Testis (tissue), 3 donors: ENCODE measurements around the gene DACT2. TPM values are rescaled to one million over a fixed set of nuclear protein-coding genes. Genes with fewer than 3 reads are reported as not detected.

ENCODE experiments used
- DNase-seq: peaks from one replicate; pipeline ENCODE4 v3.0.0-alpha.2; 2019
- H3K27ac ChIP-seq, 2 donors: fragments of 200-600 bp; sonication (generic); one replicate each; pipeline ENCODE4 v1.5.1; 2019
- H3K27me3 ChIP-seq: fragments of 200-600 bp; sonication (generic); one replicate; pipeline ENCODE4 v1.5.1; 2019
- H3K36me3 ChIP-seq: fragments of 200-600 bp; sonication (generic); one replicate; pipeline ENCODE4 v1.5.1; 2017; ENCODE audit warnings: low read depth; ENCODE audit errors: missing control alignments
- H3K4me1 ChIP-seq: fragments of 200-600 bp; sonication (generic); one replicate; pipeline ENCODE4 v1.5.1; 2019
- H3K4me3 ChIP-seq, 2 donors: fragments of 200-600 bp; sonication (generic); one replicate each; pipeline ENCODE4 v1.5.1; 2017 to 2019
- H3K9me3 ChIP-seq: fragments of 200-600 bp; sonication (generic); one replicate; pipeline ENCODE4 v1.5.1; 2017
- CTCF ChIP-seq, 3 experiments: fragments of 450-650 bp in 2 of 3; fragments of 200-600 bp in 1 of 3; sonication (generic) in 1 of 3; IDR thresholded peaks; one replicate each; pipeline ENCODE4 v1.5.1; 2016 to 2019; ENCODE audit warnings: antibody characterized with exemption in 3 of 3, mild to moderate bottlenecking in 2 of 3, moderate library complexity in 1 of 3
- POLR2A ChIP-seq: fragments of 450-650 bp; IDR thresholded peaks from one replicate; pipeline ENCODE4 v1.6.1; 2017; ENCODE audit warnings: antibody characterized with exemption, mild to moderate bottlenecking, moderate library complexity
- WGBS, 2 donors: methylation state at CpG; one replicate each; pipeline ENCODE4 v1.1.5; 2018; 5-methylcytosine and 5-hydroxymethylcytosine counted together
- intact Hi-C: fragments of 100-400 bp; cut with DNase I; formaldehyde crosslinking; loops from one replicate; pipeline ENCODE4 v1.15.1; 2023; ENCODE audit warnings: low total_unique reads
- polyA plus RNA-seq: library from polyadenylated mRNA; stranded (reverse); fragments of 350-450 nt; fragmentation: Illumina TruSeq; extraction: RNeasy Lipid Tissue Mini Kit (QIAGEN cat#74804); gene quantifications from one replicate; pipeline ENCODE4 v1.2.3, GENCODE V29; 2014; ENCODE audit warnings: low read depth, low replicate concordance; ENCODE audit not compliant: insufficient read depth
- total RNA-seq, 2 donors: library from RNA; depleted of rRNA; stranded (reverse); fragments of >200 nt; gene quantifications; one replicate each; pipeline ENCODE4 v1.2.3, GENCODE V29; 2016

Gene DACT2
- total and polyA plus RNA-seq, 3 donors from 2014 or later, result 1.8 to 20.8 (median 2.0) TPM

- no peaks in the 10 kb centered on the region for H3K36me3 ChIP-seq
- 91 to 96% methylated on average over 9 of the region's 9 CpGs for WGBS, 2 donors
- no peak overlapping the region for H3K4me3 ChIP-seq
- no peaks in the 10 kb centered on the region for H3K27me3 ChIP-seq
- no peaks in the 10 kb centered on the region for H3K4me1 ChIP-seq
- no peaks in the 10 kb centered on the region for H3K9me3 ChIP-seq
- no peak for DNase-seq
- no peak for TF ChIP-seq CTCF (IDR thresholded peaks at IDR 0.05)
- no peak for TF ChIP-seq POLR2A
- intact Hi-C loops, result no loop called here
- no peak overlapping the region for H3K27ac ChIP-seq
Measured at GRCh38 chr6:168366473-168366872, 46.9 kb upstream of the DACT2 start.

GRCh38 chr6:168365422-168366165 lies 46.0 kb upstream of the DACT2 start:
- DNase-seq, result no peak
- Histone ChIP-seq H3K36me3 (no peaks in the 10 kb centered on the region), H3K9me3 (no peaks in the 10 kb centered on the region), H3K27ac (no peak overlapping the region), H3K4me1 (no peaks in the 10 kb centered on the region), H3K27me3 (no peaks in the 10 kb centered on the region), H3K4me3 (no peak overlapping the region)
- WGBS, 2 donors, result 89 to 93% methylated on average over 21 to 24 of the region's 24 CpGs
- intact Hi-C loops, result no loop called here
- TF ChIP-seq CTCF (IDR thresholded peaks at IDR 0.05), result no peak
- TF ChIP-seq POLR2A, result no peak

GRCh38 chr6:168364793-168365421 lies 45.3 kb upstream of the DACT2 start:
- no peaks in the 10 kb centered on the region for H3K27me3 ChIP-seq
- H3K4me3 ChIP-seq, result no peak overlapping the region
- intact Hi-C loops, result no loop called here
- no peaks in the 10 kb centered on the region for H3K9me3 ChIP-seq
- no peak overlapping the region for H3K27ac ChIP-seq
- H3K36me3 ChIP-seq, result no peaks in the 10 kb centered on the region
- DNase-seq, result no peak
- 88 to 95% methylated on average over 27 to 31 of the region's 31 CpGs for WGBS, 2 donors
- H3K4me1 ChIP-seq, result no peaks in the 10 kb centered on the region
- TF ChIP-seq CTCF (IDR thresholded peaks at IDR 0.05) (no peak), POLR2A (no peak)

GRCh38 chr6:168363811-168364792 lies 44.5 kb upstream of the DACT2 start:
- 84 to 87% methylated on average over 13 of the region's 13 CpGs for WGBS, 2 donors
- H3K9me3 ChIP-seq, result no peaks in the 10 kb centered on the region
- no peak overlapping the region for H3K27ac ChIP-seq
- H3K4me1 ChIP-seq, result no peaks in the 10 kb centered on the region
- H3K27me3 ChIP-seq, result no peaks in the 10 kb centered on the region
- no peak for DNase-seq
- TF ChIP-seq POLR2A (no peak), CTCF (IDR thresholded peaks at IDR 0.05) (no peak)
- intact Hi-C loops, result no loop called here
- no peak overlapping the region for H3K4me3 ChIP-seq
- no peaks in the 10 kb centered on the region for H3K36me3 ChIP-seq
